K562 (cell line): ENCODE results near the gene OR56A5. TPM values are rescaled to one million over a fixed set of nuclear protein-coding genes. Genes with fewer than 3 reads are reported as not detected.

Experiments used
- ATAC-seq: fragments of 200-7000 bp; cut with Tn5 transposase; 3 replicates; pipeline ENCODE4 v1.9.1; 2020; ENCODE audit warnings: moderate library complexity
- BruUV-seq: library from RNA; stranded (reverse); fragments of 400-500 nt; replicated peaks from 2 replicates; lab custom pipeline; 2021; lab: Mats Ljungman, UMichigan
- CTCF ChIA-PET: fragments of 300-600 bp; formaldehyde crosslinking; extraction: SDS; loops from one replicate; lab custom pipeline; 2021; ENCODE audit warnings: low intra/inter-chr PET ratio; lab: Yijun Ruan, JAX
- POLR2A ChIA-PET: fragments of 300-600, 350-650 bp; sonication (Branson Sonifier 250); formaldehyde crosslinking; extraction: SDS; loops from one replicate; lab custom pipeline; 2021; ENCODE audit warnings: antibody characterized with exemption, inconsistent platforms; lab: Yijun Ruan, JAX
- DNase-seq, 4 experiments: peaks; one replicate each; pipeline versions ENCODE4 v3.0.0 to v3.0.0-alpha.2; 2011 to 2018; ENCODE audit warnings: low spot score in 3 of 4, mixed read lengths in 3 of 4; ENCODE audit errors: extremely low read depth in 1 of 4
- FAIRE-seq: peaks from 2 replicates; lab custom pipeline; 2011; peaks lifted over from hg19 to GRCh38; lab: Jason Lieb, UNC
- H2AFZ ChIP-seq: 2 replicates; pipeline ENCODE4 v1.6.0; 2011; ENCODE audit warnings: low read depth, low read length, control low read depth, inconsistent platforms
- H3K27ac ChIP-seq: fragments of 200-600 bp; 3 replicates; pipeline ENCODE4 v1.8.0; 2011; ENCODE audit warnings: low read depth, mild to moderate bottlenecking, control low read depth, inconsistent platforms, low read length, moderate library complexity, mixed read lengths; ENCODE audit errors: extremely low read depth
- H3K27me3 ChIP-seq, 2 experiments: fragments of 300-600 bp in 1 of 2; 2 replicates in 1 of 2; 3 replicates in 1 of 2; pipeline versions ENCODE4 v1.6.0 to v1.8.0; 2011; ENCODE audit warnings: inconsistent platforms in 2 of 2, low read length in 2 of 2, mild to moderate bottlenecking in 1 of 2, mixed read lengths in 1 of 2, moderate library complexity in 1 of 2; ENCODE audit not compliant: control insufficient read depth in 2 of 2, insufficient read depth in 2 of 2
- H3K36me3 ChIP-seq: fragments of 300-600 bp; 3 replicates; pipeline ENCODE4 v1.8.0; 2011; ENCODE audit warnings: mild to moderate bottlenecking, low read length, inconsistent platforms; ENCODE audit not compliant: control insufficient read depth, insufficient read depth
- H3K4me1 ChIP-seq, 2 experiments: fragments of 200-600 bp in 1 of 2; replicated peaks in 1 of 2; 2 replicates in 1 of 2; 3 replicates in 1 of 2; pipeline versions ENCODE4 v1.5.1 to v1.8.0; 2011; ENCODE audit warnings: inconsistent platforms in 2 of 2, low read length in 2 of 2, mild to moderate bottlenecking in 1 of 2, mixed read lengths in 1 of 2, moderate library complexity in 1 of 2; ENCODE audit not compliant: control insufficient read depth in 2 of 2, insufficient read depth in 2 of 2
- H3K4me2 ChIP-seq: 2 replicates; pipeline ENCODE4 v1.6.1; 2011; ENCODE audit warnings: low read length, control low read depth, inconsistent platforms, mixed read lengths; ENCODE audit not compliant: insufficient read depth
- H3K4me3 ChIP-seq: fragments of 200-600 bp; sonication (generic), shearing (Covaris generic); 2 replicates; pipeline ENCODE4 v1.5.1; 2016; ENCODE audit warnings: control low read depth, inconsistent platforms
- H3K79me2 ChIP-seq: fragments of 200-600 bp; 3 replicates; pipeline ENCODE4 v1.8.0; 2011; ENCODE audit warnings: low read length, inconsistent platforms; ENCODE audit not compliant: control insufficient read depth, insufficient read depth
- H3K9ac ChIP-seq, 2 experiments: 2 replicates each; pipeline versions ENCODE4 v1.6.0 to v1.6.1; 2011; ENCODE audit warnings: low read depth in 2 of 2, low read length in 2 of 2, control low read depth in 1 of 2, inconsistent platforms in 1 of 2, mild to moderate bottlenecking in 1 of 2, mixed read lengths in 1 of 2; ENCODE audit not compliant: insufficient read depth in 1 of 2
- H3K9me1 ChIP-seq: one replicate; pipeline ENCODE4 v1.6.0; 2011; ENCODE audit warnings: inconsistent platforms, mild to moderate bottlenecking, low read length, moderate library complexity; ENCODE audit not compliant: control insufficient read depth, insufficient read depth
- H3K9me3 ChIP-seq: replicated peaks from 2 replicates; pipeline ENCODE4 v1.5.1; 2011; ENCODE audit warnings: low read depth, low read length, inconsistent platforms; ENCODE audit not compliant: control insufficient read depth, insufficient read depth
- H4K20me1 ChIP-seq: replicated peaks from 2 replicates; pipeline ENCODE4 v1.6.1; 2011; ENCODE audit warnings: low read length, inconsistent platforms, mixed read lengths; ENCODE audit not compliant: control insufficient read depth, insufficient read depth
- CBX8 ChIP-seq: fragments of 200-600 bp; sonication (generic); IDR thresholded peaks from 2 replicates; pipeline ENCODE4 v1.6.1; 2012; ENCODE audit warnings: borderline replicate concordance, mixed run types, low read depth, mild to moderate bottlenecking, moderate library complexity, mixed read lengths, low read length, control low read depth, inconsistent platforms; ENCODE audit not compliant: poor library complexity, severe bottlenecking; ENCODE audit errors: extremely low read depth
- E2F3 ChIP-seq: fragments of 250-450 bp; sonication (Bioruptor Pico); IDR thresholded peaks from 2 replicates; pipeline ENCODE4 v1.4.0; 2020; ENCODE audit warnings: mild to moderate bottlenecking
- KLF6 ChIP-seq: fragments of 250-450 bp; sonication (Bioruptor Pico); IDR thresholded peaks from 2 replicates; pipeline ENCODE4 v1.4.0; 2020; ENCODE audit warnings: mild to moderate bottlenecking, moderate library complexity, borderline replicate concordance
- POLR3G ChIP-seq: IDR thresholded peaks from 2 replicates; pipeline ENCODE4 v1.6.1; 2011; ENCODE audit not compliant: insufficient read length, insufficient replicate concordance; ENCODE audit errors: extremely low read depth
- TCF3 ChIP-seq: sonication (generic); formaldehyde crosslinking; IDR thresholded peaks from 2 replicates; pipeline ENCODE4 v1.4.0; 2020; ENCODE audit warnings: mild to moderate bottlenecking, missing genetic modification reagents
- ZNF583 ChIP-seq: fragments of 250-450 bp; sonication (Bioruptor Pico); IDR thresholded peaks from 2 replicates; pipeline ENCODE4 v1.4.0; 2020
- WGBS: fragments of 100-300 bp; shearing (Covaris generic); methylation state at CpG from one replicate; pipeline ENCODE4 v1.1.6; 2016; ENCODE audit warnings: low coverage, mixed read lengths; ENCODE audit not compliant: insufficient coverage; ENCODE audit errors: missing lambda C conversion rate; 5-methylcytosine and 5-hydroxymethylcytosine counted together
- in situ Hi-C: fragments of 300-500 bp; cut with MboI; formaldehyde crosslinking; loops from 4 replicates; pipeline ENCODE4 v1.15.0; 2018; ENCODE audit warnings: inconsistent platforms, mixed read lengths
- intact Hi-C: fragments of 100-400 bp; cut with micrococcal nuclease; formaldehyde crosslinking; loops from 2 replicates; pipeline ENCODE4 v1.14.2; 2022
- polyA plus RNA-seq, 8 experiments: library from polyadenylated mRNA; depleted of rRNA in 4 of 8; stranded (reverse) in 5 of 8; unstranded in 3 of 8; fragments of >200 nt; fragmentation: Nextera tagmentation in 2 of 8; fragmentation: Illumina TruSeq in 1 of 8; extraction: Ambion mirVana in 2 of 8; extraction: Trizol in 1 of 8; gene quantifications; 2 replicates each; pipeline versions ENCODE4 v1.2.1 to v1.2.3, GENCODE V29; 2011 to 2014; ENCODE audit warnings: inconsistent platforms in 1 of 8, missing spikeins in 1 of 8
- total RNA-seq, 7 experiments: library from RNA; depleted of rRNA in 6 of 7; stranded (reverse); fragments of >200 nt in 6 of 7; fragmentation: Illumina TruSeq in 2 of 7; extraction: Trizol in 2 of 7; gene quantifications; 2 replicates each; pipeline versions ENCODE4 v1.2.1 to v1.2.3, GENCODE V29; 2011 to 2021; ENCODE audit warnings: low replicate concordance in 1 of 7
- TF ChIP-seq, protein P1 (sequence below): IDR thresholded peaks from 2 replicates; pipeline ENCODE4 v1.6.1; 2012; ENCODE audit warnings: low read depth, low read length, improper control_type of control experiment, borderline replicate concordance

OR56A5 gene
- total and polyA plus RNA-seq, 9 of the 15 experiments (the other 6 are each of a cell fraction or from before 2014, with no cell fraction given): not detected

DNA sequence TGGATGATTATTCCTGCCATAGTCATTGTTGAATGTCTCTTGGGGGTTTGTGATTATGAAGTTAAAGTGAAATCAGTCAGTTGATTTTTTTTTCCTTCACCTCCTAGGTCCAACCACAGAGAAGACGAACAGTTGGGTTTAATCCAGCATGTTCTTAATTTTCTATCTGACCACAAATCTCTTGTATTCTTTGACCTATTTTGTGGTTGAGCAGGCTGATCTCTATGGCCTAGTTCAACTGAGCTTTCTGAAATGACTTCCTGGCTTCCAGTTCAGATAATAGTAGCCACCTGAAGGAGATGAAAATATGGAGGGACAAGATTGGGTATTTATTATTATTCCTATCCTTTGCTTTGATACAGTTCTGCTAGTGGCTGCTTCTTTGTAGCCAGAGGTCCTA lies 5.2 kb upstream of the OR56A5 start:
- no peak for FAIRE-seq
- WGBS: 0% methylated on average over 1 of the region's 1 CpG

More for the DNA sequence above, 5.2 kb upstream of the OR56A5 start:
- Histone ChIP-seq H3K79me2 (no peaks in the 10 kb centered on the region), H4K20me1 (no peaks in the 10 kb centered on the region), H2AFZ (no peak overlapping the region), H3K9ac (no peak overlapping the region), H3K9me3 (no peaks in the 10 kb centered on the region), H3K36me3 (no peaks in the 10 kb centered on the region), H3K27ac (no peak overlapping the region), H3K9me1 (no peaks in the 10 kb centered on the region), H3K4me1 (no peaks in the 10 kb centered on the region), H3K4me2 (no peak overlapping the region), H3K4me3 (no peak overlapping the region), H3K27me3 (peaks cover 0 to 7% of the 10 kb centered on the region in 2 experiments; a peak in 2 of 5 replicates)
- in situ Hi-C loops (no loop called here), intact Hi-C loops (no loop called here)
- DNase-seq (no peak), ATAC-seq (no peak)
- POLR2A ChIA-PET: no interaction called here
- no TSS peak for BruUV-seq
- CTCF ChIA-PET: no interaction called here
- TF ChIP-seq E2F3 (CRISPR knock-in tag): no peak
- no peak for TF ChIP-seq KLF6 (CRISPR knock-in tag)
- TF ChIP-seq TCF3 (CRISPR knock-in tag): no peak
- TF ChIP-seq, protein P1, sequence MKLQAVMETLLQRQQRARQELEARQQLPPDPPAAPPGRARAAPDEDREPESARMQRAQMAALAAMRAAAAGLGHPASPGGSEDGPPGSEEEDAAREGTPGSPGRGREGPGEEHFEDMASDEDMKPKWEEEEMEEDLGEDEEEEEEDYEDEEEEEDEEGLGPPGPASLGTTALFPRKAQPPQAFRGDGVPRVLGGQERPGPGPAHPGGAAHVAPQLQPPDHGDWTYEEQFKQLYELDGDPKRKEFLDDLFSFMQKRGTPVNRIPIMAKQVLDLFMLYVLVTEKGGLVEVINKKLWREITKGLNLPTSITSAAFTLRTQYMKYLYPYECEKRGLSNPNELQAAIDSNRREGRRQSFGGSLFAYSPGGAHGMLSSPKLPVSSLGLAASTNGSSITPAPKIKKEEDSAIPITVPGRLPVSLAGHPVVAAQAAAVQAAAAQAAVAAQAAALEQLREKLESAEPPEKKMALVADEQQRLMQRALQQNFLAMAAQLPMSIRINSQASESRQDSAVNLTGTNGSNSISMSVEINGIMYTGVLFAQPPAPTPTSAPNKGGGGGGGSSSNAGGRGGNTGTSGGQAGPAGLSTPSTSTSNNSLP: no peak
- TF ChIP-seq ZNF583 (CRISPR knock-in tag): no peak
- TF ChIP-seq CBX8: no peak
- no peak for TF ChIP-seq POLR3G
